A673 (cell line): ENCODE results near the gene UBXN11. TPM values are rescaled to one million over a fixed set of nuclear protein-coding genes. Genes with fewer than 3 reads are reported as not detected.
A peak's percentile ranks its signal among the peaks of the same experiment; 100 is the strongest.

Experiments
- BruUV-seq: library from RNA; stranded (reverse); fragments of 400-500 nt; replicated peaks from 2 replicates; lab custom pipeline; 2021; lab: Mats Ljungman, UMichigan
- CTCF ChIA-PET: fragments of 300-600 bp; sonication (Branson Sonifier 250); formaldehyde crosslinking; loops from one replicate; lab custom pipeline; 2022; ENCODE audit warnings: antibody characterized with exemption; lab: Charles Lee
- POLR2A ChIA-PET: fragments of 300-600 bp; sonication (Branson Sonifier 250); formaldehyde crosslinking; loops from one replicate; lab custom pipeline; 2022; ENCODE audit warnings: antibody characterized with exemption; ENCODE audit not compliant: low non-redundant PET; lab: Charles Lee
- DNase-seq: peaks from one replicate; pipeline ENCODE4 v3.0.0-alpha.2; 2015; ENCODE audit warnings: low spot score
- H3K27ac ChIP-seq: fragments of 200-600 bp; sonication (generic); 2 replicates; pipeline ENCODE4 v1.5.1; 2016; ENCODE audit warnings: mixed run types, low read depth, mild to moderate bottlenecking, mixed read lengths, antibody characterized with exemption, low read length; ENCODE audit not compliant: poor library complexity, severe bottlenecking
- H3K27me3 ChIP-seq: fragments of 200-600 bp; sonication (generic); replicated peaks from 2 replicates; pipeline ENCODE4 v1.6.1; 2017; ENCODE audit warnings: mixed run types, low read depth, mild to moderate bottlenecking, mixed read lengths, antibody characterized with exemption, low read length; ENCODE audit not compliant: insufficient read depth, poor library complexity
- H3K36me3 ChIP-seq: fragments of 200-600 bp; sonication (generic); 2 replicates; pipeline ENCODE4 v1.6.1; 2016; ENCODE audit warnings: mixed run types, mild to moderate bottlenecking, mixed read lengths, antibody characterized with exemption, low read length; ENCODE audit not compliant: insufficient read depth, poor library complexity, severe bottlenecking
- H3K4me1 ChIP-seq: fragments of 200-600 bp; sonication (generic); 2 replicates; pipeline ENCODE4 v1.6.1; 2017; ENCODE audit warnings: mixed run types, mild to moderate bottlenecking, mixed read lengths, antibody characterized with exemption, low read length; ENCODE audit not compliant: insufficient read depth, poor library complexity, severe bottlenecking
- H3K4me3 ChIP-seq: fragments of 200-600 bp; sonication (generic); 2 replicates; pipeline ENCODE4 v1.5.1; 2016; ENCODE audit warnings: low read depth, mixed run types, mild to moderate bottlenecking, mixed read lengths, low read length; ENCODE audit not compliant: poor library complexity, severe bottlenecking
- H3K9me3 ChIP-seq: fragments of 200-600 bp; sonication (generic); 2 replicates; pipeline ENCODE4 v1.6.1; 2016; ENCODE audit warnings: mixed run types, low read depth, mild to moderate bottlenecking, mixed read lengths, antibody characterized with exemption, low read length; ENCODE audit not compliant: poor library complexity, severe bottlenecking
- CTCF ChIP-seq: fragments of 300-800, 200-600 bp; sonication (generic); conservative IDR thresholded peaks from 2 replicates; pipeline ENCODE4 v1.5.1; 2017; ENCODE audit warnings: low read depth, mild to moderate bottlenecking, antibody characterized with exemption, low read length, moderate library complexity, mixed read lengths
- EZH2 ChIP-seq: fragments of 200-600 bp; sonication (generic); IDR thresholded peaks from 2 replicates; pipeline ENCODE4 v1.6.1; 2017; ENCODE audit warnings: borderline replicate concordance, low read depth, mild to moderate bottlenecking, mixed read lengths, antibody characterized with exemption, low read length; ENCODE audit not compliant: poor library complexity, severe bottlenecking
- intact Hi-C: fragments of 100-400 bp; cut with micrococcal nuclease; formaldehyde crosslinking; loops from one replicate; pipeline ENCODE4 v1.10.0; 2022; ENCODE audit not compliant: unreplicated experiment
- total RNA-seq: library from RNA; stranded (reverse); gene quantifications from 2 replicates; pipeline ENCODE4 v1.2.3, GENCODE V29; 2021

UBXN11 gene
- total RNA-seq, 1 experiment from 2014 or later: 22.1 TPM

GRCh38 chr1:26305667-26306289 lies 658 bp downstream of the UBXN11 start:
- POLR2A ChIA-PET: no interaction called here

GRCh38 chr1:26302733-26303405 lies 3.6 kb downstream of the UBXN11 start:
- Histone ChIP-seq H3K9me3 (no peaks in the 10 kb centered on the region), H3K36me3 (no peaks in the 10 kb centered on the region), H3K4me3 (no peak overlapping the region), H3K4me1 (peaks cover 4% of the 10 kb centered on the region), H3K27ac (no peak overlapping the region), H3K27me3 (no peaks in the 10 kb centered on the region)
- TF ChIP-seq EZH2 (no peak), CTCF (no peak)
- no TSS peak for BruUV-seq
- intact Hi-C loops: no loop called here
- no peak for DNase-seq
- ChIA-PET CTCF (no interaction called here), POLR2A (no interaction called here)

More at GRCh38 chr1:26305667-26306289, 658 bp downstream of the UBXN11 start:
- peaks cover 4% of the 10 kb centered on the region for H3K4me1 ChIP-seq
- H3K27me3 ChIP-seq: no peaks in the 10 kb centered on the region
- intact Hi-C loops: no loop called here
- peak overlapping the region; percentile 83 for H3K4me3 ChIP-seq
- H3K36me3 ChIP-seq: no peaks in the 10 kb centered on the region
- BruUV-seq: TSS peak; percentile 76
- H3K27ac ChIP-seq: peak overlapping the region; percentile 66
- no peak for DNase-seq
- TF ChIP-seq CTCF: no peak
- TF ChIP-seq EZH2: no peak
- no peaks in the 10 kb centered on the region for H3K9me3 ChIP-seq
- CTCF ChIA-PET: no interaction called here

- ChIA-PET CTCF (no interaction called here), POLR2A (no interaction called here)
- no peak overlapping the region for H3K4me3 ChIP-seq
- no peak overlapping the region for H3K27ac ChIP-seq
- no peaks in the 10 kb centered on the region for H3K27me3 ChIP-seq
- no peaks in the 10 kb centered on the region for H3K9me3 ChIP-seq
- no peak for TF ChIP-seq EZH2
- TF ChIP-seq CTCF: no peak
- H3K36me3 ChIP-seq: no peaks in the 10 kb centered on the region
- intact Hi-C loops: no loop called here
- no peaks in the 10 kb centered on the region for H3K4me1 ChIP-seq
- DNase-seq: no peak
- BruUV-seq: no TSS peak
Observed at GRCh38 chr1:26300578-26301275, 5.7 kb downstream of the UBXN11 start.
